ENCODE data around the gene AHI1.

- TF ChIP-seq CTCF (IDR thresholded peaks at IDR 0.05; ENCODE audit: poor library complexity) (no peak), EZH2 (IDR thresholded peaks at IDR 0.05; ENCODE audit: borderline replicate concordance) (no peak)
Observed at GRCh38 chr6:135250234-135250633, 247.3 kb downstream of the AHI1 start.

Data from hepatocyte (in vitro differentiated cells).